ENCODE data around the gene AMMECR1.

DNA sequence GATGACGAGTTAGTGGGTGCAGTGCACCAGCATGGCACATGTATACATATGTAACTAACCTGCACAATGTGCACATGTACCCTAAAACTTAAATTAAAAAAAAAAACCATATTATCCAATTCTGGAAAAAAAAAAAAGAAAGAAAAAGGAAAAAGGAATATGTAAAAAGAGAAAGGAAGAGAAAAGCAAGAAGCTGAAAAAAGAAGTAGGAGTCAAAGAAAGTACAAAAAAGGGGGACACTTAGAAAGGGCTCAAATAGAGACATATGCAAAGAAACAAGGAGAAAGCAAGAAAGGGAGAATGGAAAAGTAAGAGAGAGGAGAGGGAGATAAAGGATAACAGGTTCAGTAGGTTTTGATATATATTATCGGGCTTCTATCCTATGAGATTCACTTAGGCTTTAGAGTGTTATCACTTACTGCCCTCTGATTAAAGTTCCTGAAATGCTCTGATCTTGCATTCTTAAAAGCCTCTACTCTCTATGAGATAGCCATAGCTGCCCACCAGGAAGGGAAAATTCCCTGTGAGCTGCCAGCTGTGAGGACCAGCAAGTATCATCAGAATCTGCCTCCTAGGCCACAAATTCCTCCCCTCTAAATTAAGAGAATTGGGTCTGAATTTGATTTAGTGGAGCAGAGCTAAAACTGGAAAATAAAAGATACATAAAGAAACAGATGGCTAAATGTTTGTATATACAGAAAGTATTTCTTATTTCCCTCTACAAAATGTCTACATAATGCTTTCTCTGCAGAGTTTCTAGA, 95.2 kb downstream of the AMMECR1 start:
- TF ChIP-seq, protein P1, sequence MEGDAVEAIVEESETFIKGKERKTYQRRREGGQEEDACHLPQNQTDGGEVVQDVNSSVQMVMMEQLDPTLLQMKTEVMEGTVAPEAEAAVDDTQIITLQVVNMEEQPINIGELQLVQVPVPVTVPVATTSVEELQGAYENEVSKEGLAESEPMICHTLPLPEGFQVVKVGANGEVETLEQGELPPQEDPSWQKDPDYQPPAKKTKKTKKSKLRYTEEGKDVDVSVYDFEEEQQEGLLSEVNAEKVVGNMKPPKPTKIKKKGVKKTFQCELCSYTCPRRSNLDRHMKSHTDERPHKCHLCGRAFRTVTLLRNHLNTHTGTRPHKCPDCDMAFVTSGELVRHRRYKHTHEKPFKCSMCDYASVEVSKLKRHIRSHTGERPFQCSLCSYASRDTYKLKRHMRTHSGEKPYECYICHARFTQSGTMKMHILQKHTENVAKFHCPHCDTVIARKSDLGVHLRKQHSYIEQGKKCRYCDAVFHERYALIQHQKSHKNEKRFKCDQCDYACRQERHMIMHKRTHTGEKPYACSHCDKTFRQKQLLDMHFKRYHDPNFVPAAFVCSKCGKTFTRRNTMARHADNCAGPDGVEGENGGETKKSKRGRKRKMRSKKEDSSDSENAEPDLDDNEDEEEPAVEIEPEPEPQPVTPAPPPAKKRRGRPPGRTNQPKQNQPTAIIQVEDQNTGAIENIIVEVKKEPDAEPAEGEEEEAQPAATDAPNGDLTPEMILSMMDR (IDR thresholded peaks at IDR 0.05): no peak
- TF ChIP-seq POLR2AphosphoS5 (IDR thresholded peaks at IDR 0.05; ENCODE audit: low read depth, low read length): no peak
- no peak for TF ChIP-seq REST (IDR thresholded peaks at IDR 0.05; ENCODE audit: insufficient read depth in 1 of 2, low read depth in 2 of 2, low read length in 1 of 2)

Measured in Panc1 (cell line).